UCSD-AML1 (cell line): Measurements from ENCODE around the gene MILR1.
"Not testable (repeated sequence)": the region's sequence is repeated elsewhere in the genome, so short reads cannot be mapped to it uniquely, and the experiment has no call there.

Experiments used
- DNase-seq: peaks from one replicate; lab custom pipeline; 2025; ENCODE audit not compliant: unreplicated experiment; lab: John Stamatoyannopoulos, UW

The MILR1 gene

DNA sequence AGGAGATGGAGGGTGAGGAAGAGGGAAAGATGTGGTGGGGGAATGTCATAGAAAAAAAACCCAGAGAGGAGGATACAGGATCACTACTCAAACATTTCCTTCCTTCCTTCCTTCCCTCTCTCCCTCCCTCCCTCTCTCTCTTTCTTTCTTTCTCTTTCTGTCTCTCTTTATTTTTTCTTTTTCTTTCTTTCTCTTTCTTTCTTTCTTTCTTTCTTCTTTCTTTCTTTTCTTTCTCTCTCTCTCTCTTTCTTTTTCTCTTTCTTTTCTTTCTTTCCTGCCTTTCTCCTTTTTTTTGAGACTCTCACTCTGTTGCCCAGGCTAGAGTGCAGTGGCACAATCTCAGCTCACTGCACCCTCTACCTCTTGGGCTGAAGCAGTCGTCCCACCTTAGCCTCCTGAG, 17.9 kb downstream of the MILR1 start:
- not testable (repeated sequence) for DNase-seq

DNA sequence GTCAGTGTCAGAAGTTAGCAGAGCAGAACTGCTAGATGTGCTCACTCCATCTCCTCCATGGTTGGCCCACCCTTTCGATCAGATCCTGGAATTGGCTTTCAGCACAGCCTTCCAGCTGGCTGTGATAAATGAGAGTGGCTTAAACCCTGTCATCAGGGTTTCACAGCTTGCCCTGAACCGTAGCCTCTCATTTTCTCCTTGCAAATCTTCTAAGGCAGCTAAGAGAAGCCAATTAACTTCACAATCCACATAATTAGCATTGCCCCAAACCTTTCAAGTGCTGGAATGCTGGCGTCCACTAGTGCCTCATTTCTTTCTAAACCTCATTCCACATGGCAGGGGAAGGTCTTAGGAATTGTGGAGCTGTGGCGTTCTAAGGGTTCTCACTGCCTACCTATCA, 21.7 kb downstream of the MILR1 start:
- no peak for DNase-seq

DNA sequence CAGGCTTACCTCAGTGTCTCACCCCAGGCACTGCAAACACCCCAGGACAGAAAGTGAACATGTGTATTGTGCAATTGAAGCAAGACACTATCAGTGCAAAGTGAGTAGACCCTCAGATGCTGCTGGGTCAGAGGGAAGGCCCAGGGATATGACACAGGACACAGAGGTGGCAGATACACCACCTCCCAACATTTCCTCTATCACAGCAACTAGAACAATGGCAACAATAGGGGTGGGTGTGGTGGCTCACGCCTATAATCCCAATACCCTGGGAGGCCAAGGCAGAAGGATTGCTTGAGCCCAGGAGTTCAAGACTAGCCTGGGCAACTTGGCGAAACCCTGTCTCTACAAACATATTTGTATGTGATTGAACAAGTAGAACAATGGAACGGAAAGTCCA, 22.5 kb downstream of the MILR1 start:
- DNase-seq: no peak

DNA sequence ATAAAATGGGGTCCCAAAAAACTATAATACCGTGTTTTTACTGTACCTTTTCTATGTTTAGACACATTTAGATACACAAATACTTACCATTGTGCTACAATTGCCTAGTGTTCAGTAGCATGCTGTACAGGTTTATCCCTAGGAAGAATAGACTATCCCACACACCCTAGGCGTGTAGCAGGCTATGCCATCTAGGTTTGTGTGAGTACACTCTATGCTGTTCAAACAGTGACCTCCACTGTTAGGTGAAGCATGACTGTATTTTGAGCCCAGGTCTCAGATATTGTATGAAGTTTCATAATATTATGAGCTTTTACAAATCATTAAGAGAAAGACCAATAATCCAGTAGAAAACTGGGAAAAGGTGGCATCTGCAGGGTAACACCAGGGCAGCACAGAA, 23.6 kb downstream of the MILR1 start:
- no peak for DNase-seq

DNA sequence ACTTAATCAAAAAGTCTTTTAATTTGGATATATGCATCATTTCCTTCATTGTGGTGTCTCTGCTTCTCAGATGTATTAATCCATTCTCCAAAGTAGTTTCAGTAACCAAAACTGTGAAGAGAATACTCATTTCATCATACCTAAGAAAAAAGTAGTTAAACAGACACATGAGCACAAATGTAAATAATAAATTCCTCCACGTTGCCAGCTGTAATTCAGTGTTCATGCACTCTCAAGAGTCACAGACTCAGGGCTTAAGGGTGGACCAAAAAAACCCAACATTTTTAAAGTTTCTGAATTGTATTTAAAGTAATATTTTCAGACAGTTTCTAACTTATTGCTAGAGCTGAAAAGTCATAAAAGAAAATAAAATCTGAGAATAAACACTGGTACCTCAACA, 28.9 kb downstream of the MILR1 start:
- DNase-seq: no peak

DNA sequence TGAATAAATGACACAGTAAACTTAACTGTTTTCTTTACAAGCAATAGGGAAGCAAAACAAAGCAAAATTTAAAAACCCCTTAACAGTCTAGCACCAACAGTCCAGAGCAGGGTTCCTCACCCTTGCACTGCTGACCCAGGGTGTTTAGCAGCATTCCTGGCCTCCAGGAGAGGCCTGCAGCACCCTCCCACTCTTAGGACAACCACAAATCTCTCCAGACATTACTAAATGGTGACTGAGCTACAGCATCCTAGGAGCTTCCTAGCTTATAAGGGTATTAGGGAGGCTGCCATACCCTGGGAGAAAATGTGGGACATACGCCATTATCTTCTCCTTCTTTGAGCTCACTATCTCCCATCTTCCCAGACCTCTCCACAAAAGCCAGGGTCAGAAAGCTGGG, 32.0 kb downstream of the MILR1 start:
- no peak for DNase-seq

DNA sequence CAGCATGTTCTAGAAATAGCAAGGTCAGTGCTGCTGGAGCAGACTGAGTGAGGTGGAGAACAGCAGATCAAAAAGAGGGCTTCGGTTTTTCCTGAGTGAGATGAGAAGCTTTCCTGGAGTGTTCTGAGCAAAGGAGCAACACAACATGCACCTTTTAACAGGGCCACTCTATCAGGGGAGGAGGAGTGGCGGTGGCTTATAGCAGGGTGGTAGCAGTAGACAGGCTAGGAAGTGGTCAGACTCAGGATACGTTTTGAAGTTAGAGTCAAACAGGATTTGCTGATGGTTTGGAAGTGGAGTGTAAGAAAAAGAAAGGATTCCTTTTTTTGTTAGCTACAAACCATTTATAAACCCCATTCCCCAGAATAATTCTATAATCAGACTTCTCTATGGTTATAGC, 35.5 kb downstream of the MILR1 start:
- DNase-seq: no peak

DNA sequence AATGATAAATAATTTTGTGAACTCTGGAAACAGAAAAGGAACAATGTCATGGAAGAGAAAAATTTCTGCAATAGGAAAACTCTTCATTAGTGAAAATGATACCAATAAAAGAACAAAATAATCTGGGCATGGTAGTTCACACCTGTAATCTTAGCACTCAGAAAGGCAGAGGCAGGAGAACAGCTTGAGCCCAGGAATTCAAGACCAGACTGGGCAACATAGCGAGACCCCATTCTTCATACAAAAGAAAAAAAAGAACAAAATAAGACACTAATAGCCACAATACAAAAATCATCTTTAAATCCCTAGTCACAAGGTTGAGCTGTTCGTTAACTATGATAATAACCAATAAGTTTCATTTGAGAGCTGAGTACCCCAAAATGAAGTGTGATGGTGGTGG, 39.4 kb downstream of the MILR1 start:
- DNase-seq: no peak

DNA sequence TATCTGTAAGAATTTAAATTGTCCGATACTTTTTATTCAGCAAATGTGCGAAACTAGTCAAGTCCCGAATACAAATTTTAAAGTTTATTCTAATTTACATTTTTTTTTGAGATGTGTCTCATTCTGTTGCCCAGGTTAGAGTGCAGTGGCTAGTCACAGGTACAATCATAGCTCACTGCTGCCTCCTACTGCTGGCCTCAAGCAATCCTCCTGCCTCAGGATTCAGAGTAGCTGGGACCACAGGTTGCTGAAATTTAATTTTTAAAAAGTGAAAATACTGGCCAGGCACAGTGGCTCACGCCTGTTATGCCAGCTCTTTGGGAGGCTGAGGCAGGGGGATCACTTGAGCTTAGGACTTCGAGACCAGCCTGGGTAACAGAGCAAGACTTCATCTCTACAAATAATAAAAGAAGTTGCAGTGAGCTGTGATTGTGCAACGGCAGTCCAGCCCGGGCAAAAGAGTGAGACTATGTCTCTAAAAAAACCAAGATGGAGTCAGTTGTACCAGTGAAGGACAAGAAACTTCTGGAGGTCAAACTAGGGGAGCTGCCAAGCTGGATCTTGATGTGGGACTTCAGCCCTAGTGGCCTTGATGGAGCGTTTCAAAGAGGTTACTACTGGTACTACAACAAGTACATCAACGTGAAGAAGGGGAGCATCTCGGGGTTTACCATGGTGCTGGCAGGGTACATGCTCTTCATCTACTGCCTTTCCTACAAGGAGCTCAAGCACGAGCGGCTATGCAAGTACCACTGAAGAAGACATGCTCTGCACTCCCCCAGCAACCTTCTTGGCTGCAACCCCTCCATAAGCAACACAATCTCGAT, 42.3 kb downstream of the MILR1 start:
- DNase-seq: peak; percentile 30

DNA sequence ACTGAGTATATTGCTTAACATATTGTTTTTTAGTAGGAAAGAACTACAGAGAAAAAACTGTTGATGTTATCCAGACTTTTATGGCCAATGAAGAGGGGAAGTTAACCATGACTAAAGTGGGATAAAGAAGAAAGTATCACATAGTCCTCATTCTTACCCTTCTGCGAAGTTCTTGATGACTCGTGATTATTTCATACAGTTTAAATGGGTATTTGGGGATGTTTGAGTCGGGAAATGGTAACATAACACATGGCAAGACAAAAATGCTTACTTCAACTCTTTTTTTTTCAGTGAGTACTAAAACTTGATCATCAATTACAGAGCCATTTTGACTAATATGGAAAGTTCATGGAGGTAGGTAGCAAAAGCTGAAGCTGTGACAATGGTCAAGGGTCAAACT, 43.1 kb downstream of the MILR1 start:
- DNase-seq: no peak

DNA sequence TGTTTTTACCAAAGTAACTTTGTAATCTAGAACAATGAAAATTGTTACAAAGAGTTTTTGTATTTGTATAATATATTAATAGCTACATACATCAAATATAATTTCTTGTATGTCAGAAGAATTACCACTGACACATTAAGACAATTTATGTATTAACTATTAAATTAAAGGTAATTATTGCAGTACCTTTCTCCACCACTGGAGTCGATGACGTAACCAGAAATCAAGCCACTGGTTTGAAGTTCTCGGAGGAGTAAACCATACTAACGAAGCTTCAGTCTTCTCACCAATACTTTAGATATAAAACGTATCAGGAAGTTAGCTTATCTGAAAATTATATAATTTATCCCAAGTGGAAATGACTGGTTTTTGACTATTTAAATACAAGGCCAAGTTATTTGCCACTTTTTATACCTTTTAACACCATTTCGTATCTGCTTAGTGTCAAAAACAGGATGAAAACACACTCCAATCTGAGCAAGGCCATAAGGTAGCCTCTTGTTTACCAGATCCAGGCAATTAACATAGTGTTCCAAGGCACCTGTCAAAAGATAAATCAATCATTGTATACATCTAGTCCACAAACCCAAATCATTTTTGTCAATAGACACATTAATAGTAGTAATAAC, 43.7 kb downstream of the MILR1 start:
- DNase-seq: no peak

DNA sequence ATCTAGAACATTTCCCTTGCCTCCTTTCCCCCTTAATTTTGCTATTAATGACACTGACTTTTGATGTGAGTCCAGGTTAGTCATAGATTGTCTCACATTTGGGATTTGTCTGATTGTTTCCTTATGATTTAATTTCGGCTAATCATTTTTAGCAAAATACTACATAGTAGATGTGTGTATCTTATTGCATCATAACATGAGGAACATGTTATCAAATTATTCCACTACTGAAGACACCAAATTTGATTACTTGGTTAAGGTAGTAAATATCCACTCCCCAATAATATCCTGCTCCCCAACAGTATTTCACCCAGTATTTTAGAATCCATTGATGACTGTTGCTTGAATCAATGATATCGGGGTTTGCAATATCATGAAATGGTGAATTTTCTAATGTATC, 45.2 kb downstream of the MILR1 start:
- DNase-seq: no peak

DNA sequence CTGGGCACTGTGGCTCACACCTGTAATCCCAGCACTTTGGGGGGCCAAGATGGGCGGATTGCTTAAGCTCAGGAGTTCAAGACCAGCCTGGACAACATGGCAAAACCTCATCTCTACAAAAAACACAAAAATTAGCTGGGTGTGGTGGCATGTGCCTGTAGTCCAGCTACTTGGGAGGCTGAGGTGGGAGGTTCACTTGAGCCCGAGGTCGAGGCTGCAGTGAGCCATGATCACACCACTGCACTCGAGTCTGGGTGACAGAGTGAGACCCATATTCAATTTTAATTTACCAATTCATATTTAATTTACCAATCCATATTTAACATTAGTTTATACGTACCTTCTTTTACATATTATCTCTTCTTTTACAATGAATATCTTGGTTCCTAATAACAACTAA, 46.4 kb downstream of the MILR1 start:
- not testable (repeated sequence) for DNase-seq

DNA sequence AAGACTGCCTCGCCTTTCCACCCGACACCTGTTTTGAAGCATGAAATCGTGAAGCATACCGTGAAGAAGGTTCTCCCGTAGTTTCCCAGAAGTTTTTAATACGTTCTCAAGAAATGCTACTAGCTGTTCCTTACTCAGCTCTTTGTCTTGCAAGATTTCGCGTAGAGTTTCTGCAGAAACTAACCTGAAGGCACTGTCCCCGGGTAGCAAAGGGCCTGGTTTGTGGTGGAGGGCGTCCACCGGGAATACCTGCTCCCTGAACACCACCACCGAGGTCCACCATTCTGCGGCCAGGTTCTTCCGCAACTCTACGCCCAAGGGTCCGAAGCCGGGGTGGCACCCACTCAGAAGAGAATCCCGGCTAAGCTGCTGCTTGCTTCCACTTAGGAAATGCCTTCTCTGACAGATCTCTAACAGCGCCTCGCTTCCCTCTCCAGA, 47.5 kb downstream of the MILR1 start:
- DNase-seq: no peak

DNA sequence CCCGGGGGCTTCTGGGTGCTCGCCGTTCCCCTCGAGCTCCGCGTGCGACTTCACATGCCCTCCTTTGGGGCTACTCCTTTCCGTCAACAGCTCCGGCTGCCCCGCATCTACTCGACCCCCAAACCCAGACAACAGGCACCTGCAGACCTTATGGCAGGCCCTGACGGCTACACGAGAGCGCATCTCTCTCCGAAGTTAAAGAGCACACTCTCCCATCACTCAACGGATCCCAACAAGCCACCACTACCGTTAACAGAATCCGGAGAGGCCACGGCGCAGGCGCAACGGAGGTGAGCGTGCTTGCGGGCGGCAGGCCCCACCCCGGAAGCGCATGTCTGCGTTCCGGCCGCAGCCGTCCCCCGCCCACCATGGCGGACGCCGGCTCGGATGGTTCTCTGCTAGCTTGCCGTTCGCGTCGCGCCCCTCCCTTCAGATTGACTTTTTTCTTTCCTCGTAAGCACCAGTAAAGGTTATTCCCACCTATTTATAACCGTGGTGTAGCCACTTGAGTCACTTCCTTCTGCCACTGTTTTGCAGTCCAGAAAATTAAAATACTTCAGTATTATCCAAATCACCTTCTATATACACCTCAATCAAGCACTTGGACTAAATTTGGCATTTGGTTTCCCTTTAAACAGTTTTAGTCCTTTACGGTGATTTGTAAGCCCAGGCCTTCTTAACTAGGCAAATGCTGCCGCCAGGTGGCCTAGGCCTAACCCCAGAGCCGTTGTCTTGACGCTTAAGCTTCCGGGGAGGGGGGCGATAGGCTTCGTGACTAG, 48.1 kb downstream of the MILR1 start, which contains the start of gene POLG2:
Gene POLG2 (minus strand): TSS at position 269 of the 779 bp plus-strand sequence. CDS start 86 bp downstream, at position 183.
- peak; percentile 94 for DNase-seq

DNA sequence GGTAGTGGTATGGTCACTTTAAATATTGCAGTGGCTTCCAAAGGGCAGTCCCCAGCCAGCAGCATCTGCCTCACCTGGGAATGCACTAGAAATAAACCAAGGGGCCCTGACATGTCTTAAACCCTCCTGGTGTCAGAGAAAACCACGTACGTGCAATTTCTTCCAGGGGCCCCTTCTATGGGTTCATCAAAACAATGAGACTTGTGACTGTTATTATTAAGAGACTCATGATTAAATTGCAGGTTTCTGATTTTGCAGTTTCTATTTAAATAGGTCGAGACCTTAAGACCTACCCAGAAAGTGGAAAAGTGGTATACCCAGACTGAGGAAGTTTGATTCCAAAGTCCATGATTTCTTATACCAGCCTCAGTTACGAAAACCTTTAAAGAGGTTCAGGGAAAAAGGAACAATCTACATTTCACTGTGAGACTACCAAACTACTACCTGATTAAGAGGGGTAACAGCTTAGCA, 48.7 kb downstream of the MILR1 start:
- no peak for DNase-seq

DNA sequence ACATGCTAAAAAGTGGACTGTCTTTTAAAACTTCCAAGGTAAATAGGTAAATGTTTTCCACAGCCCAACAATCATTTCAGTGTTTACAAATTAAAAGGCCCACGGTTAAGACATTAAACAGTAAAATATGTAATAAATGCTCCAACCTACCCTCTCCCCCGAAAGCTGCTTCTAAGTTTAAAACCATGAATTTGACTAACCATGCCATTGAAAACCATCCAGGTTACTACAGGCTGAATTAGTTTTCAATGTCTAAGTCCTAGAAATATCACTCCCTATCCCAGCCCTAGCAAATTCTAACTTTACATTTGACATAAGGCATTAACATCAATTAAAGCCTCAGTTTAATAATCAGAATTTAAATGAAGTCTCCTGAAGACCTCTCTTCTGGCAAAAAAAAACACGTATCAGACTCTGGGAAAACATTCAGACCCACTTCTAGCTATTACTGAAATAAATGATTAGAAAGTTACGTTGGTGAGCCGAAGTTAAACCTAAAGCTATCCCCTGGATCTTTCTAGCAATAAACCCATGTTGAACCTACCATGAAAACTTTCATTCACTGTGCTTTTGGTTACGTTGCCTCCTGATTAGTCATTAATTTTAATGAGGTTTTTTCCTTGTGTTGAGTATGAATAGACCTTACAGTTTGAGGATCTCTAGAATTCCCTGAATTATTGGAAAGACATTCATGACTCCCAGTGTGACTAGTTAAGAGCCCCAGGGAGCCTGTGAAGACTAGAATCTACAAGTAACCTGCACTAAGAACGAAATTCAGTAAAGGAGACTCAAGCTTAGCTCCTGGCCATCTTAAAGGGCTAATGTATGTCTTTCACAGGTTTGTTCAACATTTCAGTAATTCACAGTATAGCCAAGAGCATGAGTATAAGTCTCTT, 49.6 kb downstream of the MILR1 start:
- no peak for DNase-seq

DNA sequence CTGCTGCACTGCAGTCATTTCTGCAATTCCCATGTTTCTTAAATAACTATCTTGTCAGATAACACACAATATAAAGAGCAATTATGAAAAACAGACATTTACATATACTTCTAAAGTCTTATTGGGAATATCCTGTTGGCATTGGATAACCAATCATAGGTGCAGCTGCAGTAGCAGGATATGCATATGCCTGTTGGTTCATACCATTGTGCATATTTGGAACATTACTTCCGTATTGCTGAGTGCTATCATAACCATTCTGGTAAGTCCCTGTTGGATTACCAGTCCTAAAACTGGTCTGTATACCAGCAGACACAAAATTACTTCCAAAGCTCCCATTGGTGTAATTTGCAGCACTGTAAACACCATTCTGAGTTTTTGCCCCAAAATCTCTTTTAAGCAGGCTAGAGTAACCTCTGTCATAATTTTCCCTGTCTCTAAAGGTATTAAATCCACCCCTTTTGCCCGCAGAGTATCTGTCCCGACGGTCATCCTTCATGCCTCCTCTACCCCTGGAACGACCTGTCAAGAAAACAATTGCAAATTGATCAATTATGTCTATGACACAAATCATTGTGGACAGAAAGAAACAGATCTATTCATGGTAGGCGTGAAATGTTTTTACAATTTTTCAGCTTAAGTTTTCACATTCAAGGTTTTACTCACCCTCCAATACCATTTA, 51.0 kb downstream of the MILR1 start:
- DNase-seq: no peak

DNA sequence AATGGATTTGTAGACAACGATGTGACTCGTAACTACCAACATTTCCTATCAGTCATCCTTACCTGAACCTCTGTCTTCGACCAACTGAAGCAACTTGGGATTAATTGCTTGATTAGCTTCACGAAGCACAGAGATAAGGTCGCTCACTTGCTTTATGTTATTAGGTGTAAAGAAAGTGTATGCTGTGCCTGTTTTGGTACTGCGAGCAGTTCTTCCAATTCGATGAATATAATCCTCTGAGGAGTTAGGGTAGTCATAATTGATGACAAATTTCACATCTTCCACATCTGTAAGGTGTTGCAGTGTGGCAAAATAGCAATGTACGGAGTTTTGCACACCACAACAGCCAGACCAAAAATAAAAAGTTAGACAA, 51.6 kb downstream of the MILR1 start:
- DNase-seq: no peak
